WTC11 (cell line): Measurements from ENCODE around the gene GATC. TPM values are rescaled to one million over a fixed set of nuclear protein-coding genes. Genes with fewer than 3 reads are reported as not detected.
A peak's percentile ranks its signal among the peaks of the same experiment; 100 is the strongest.

Experiments
- ATAC-seq: fragments of 200-7000 bp; cut with Tn5 transposase; 2 replicates; pipeline ENCODE4 v1.10.0; 2021; ENCODE audit warnings: mild to moderate bottlenecking, moderate library complexity
- CTCF ChIA-PET: fragments of 300-600 bp; sonication (Branson Sonifier 250); formaldehyde crosslinking; loops from one replicate; lab custom pipeline; 2021; ENCODE audit warnings: antibody characterized with exemption; lab: Charles Lee
- POLR2A ChIA-PET: fragments of 350-600 bp; sonication (Branson Sonifier 250); formaldehyde crosslinking; loops from one replicate; lab custom pipeline; 2021; ENCODE audit warnings: antibody characterized with exemption; lab: Charles Lee
- DNase-seq: peaks from one replicate; pipeline ENCODE4 v3.0.0; 2021; ENCODE audit warnings: low spot score
- H3K27ac Mint-ChIP-seq: 2 replicates; pipeline ENCODE4 v1.8.0; 2021; ENCODE audit warnings: mixed read lengths
- H3K27me3 Mint-ChIP-seq: 2 replicates; pipeline ENCODE4 v1.8.0; 2021; ENCODE audit warnings: low read depth, mild to moderate bottlenecking, moderate library complexity, mixed read lengths
- H3K36me3 Mint-ChIP-seq: 2 replicates; pipeline ENCODE4 v1.8.0; 2021; ENCODE audit warnings: mixed read lengths
- H3K4me1 Mint-ChIP-seq: 2 replicates; pipeline ENCODE4 v1.8.0; 2022; ENCODE audit warnings: mixed read lengths
- H3K4me3 Mint-ChIP-seq: 2 replicates; pipeline ENCODE4 v1.8.0; 2021; ENCODE audit warnings: mild to moderate bottlenecking, moderate library complexity, mixed read lengths
- H3K9me3 Mint-ChIP-seq: 2 replicates; pipeline ENCODE4 v1.8.0; 2021; ENCODE audit warnings: mixed read lengths
- AR ChIP-seq: fragments of 250-450 bp; sonication (Bioruptor Pico); IDR thresholded peaks from 2 replicates; pipeline ENCODE4 v1.9.0; 2021; ENCODE audit warnings: mild to moderate bottlenecking
- CBFB ChIP-seq: sonication (generic); formaldehyde crosslinking; IDR thresholded peaks from 2 replicates; pipeline ENCODE4 v1.8.1; 2022; ENCODE audit warnings: mild to moderate bottlenecking, low read depth, missing genetic modification reagents
- EMX1 ChIP-seq: fragments of 250-450 bp; sonication (Bioruptor Pico); IDR thresholded peaks from 2 replicates; pipeline ENCODE4 v1.8.0; 2021; ENCODE audit warnings: mild to moderate bottlenecking
- ESRRA ChIP-seq: sonication (generic); formaldehyde crosslinking; IDR thresholded peaks from 2 replicates; pipeline ENCODE4 v1.8.1; 2022; ENCODE audit warnings: mild to moderate bottlenecking, missing genetic modification reagents, borderline replicate concordance
- GABPB1 ChIP-seq: sonication (generic); formaldehyde crosslinking; IDR thresholded peaks from 2 replicates; pipeline ENCODE4 v1.8.1; 2023; ENCODE audit warnings: mild to moderate bottlenecking, missing genetic modification reagents
- HMGA2 ChIP-seq: fragments of 250-450 bp; sonication (Bioruptor Pico); IDR thresholded peaks from 2 replicates; pipeline ENCODE4 v1.4.0; 2021; ENCODE audit warnings: mild to moderate bottlenecking, moderate library complexity
- JAZF1 ChIP-seq: fragments of 250-450 bp; sonication (Bioruptor Pico); IDR thresholded peaks from 2 replicates; pipeline ENCODE4 v1.9.0; 2021; ENCODE audit warnings: moderate library complexity, mild to moderate bottlenecking, inconsistent platforms
- MLX ChIP-seq: sonication (generic); formaldehyde crosslinking; IDR thresholded peaks from 2 replicates; pipeline ENCODE4 v1.8.1; 2023; ENCODE audit warnings: mild to moderate bottlenecking, missing genetic modification reagents, moderate library complexity
- SMAD4 ChIP-seq: sonication (generic); formaldehyde crosslinking; IDR thresholded peaks from 2 replicates; pipeline ENCODE4 v1.8.0; 2022; ENCODE audit warnings: mild to moderate bottlenecking, missing genetic modification reagents
- SOX15 ChIP-seq: fragments of 250-450 bp; sonication (Bioruptor Pico); IDR thresholded peaks from 2 replicates; pipeline ENCODE4 v1.9.0; 2021; ENCODE audit warnings: mild to moderate bottlenecking
- TEAD4 ChIP-seq: sonication (generic); formaldehyde crosslinking; IDR thresholded peaks from 2 replicates; pipeline ENCODE4 v1.8.0; 2022; ENCODE audit warnings: mild to moderate bottlenecking, missing genetic modification reagents
- ZNF138 ChIP-seq: sonication (generic); formaldehyde crosslinking; conservative IDR thresholded peaks from 2 replicates; pipeline ENCODE4 v1.8.1; 2022; ENCODE audit warnings: mild to moderate bottlenecking, moderate library complexity, missing genetic modification reagents
- ZNF219 ChIP-seq: sonication (generic); formaldehyde crosslinking; IDR thresholded peaks from 2 replicates; pipeline ENCODE4 v1.8.0; 2023; ENCODE audit warnings: missing genetic modification reagents, mild to moderate bottlenecking, borderline replicate concordance
- ZNF671 ChIP-seq: fragments of 250-450 bp; sonication (Bioruptor Pico); IDR thresholded peaks from 2 replicates; pipeline ENCODE4 v1.8.0; 2021; ENCODE audit warnings: mild to moderate bottlenecking
- total RNA-seq: library from RNA; stranded (reverse); gene quantifications from 3 replicates; pipeline ENCODE4 v1.2.3, GENCODE V29; 2021
- TF ChIP-seq, protein P1 (sequence below): sonication (generic); formaldehyde crosslinking; conservative IDR thresholded peaks from 2 replicates; pipeline ENCODE4 v1.8.1; 2022; ENCODE audit warnings: mild to moderate bottlenecking, missing genetic modification reagents
- TF ChIP-seq, protein P2 (sequence below): fragments of 250-450 bp; sonication (Bioruptor Pico); IDR thresholded peaks from 2 replicates; pipeline ENCODE4 v1.9.0; 2021; ENCODE audit warnings: mild to moderate bottlenecking

GATC gene
- total RNA-seq, 1 experiment from 2014 or later: 33.9 TPM

GRCh38 chr12:120472521-120472920 is 26.3 kb downstream of the GATC start:
- no peak for ATAC-seq
- ChIA-PET POLR2A (no interaction called here), CTCF (no interaction called here)

DNA sequence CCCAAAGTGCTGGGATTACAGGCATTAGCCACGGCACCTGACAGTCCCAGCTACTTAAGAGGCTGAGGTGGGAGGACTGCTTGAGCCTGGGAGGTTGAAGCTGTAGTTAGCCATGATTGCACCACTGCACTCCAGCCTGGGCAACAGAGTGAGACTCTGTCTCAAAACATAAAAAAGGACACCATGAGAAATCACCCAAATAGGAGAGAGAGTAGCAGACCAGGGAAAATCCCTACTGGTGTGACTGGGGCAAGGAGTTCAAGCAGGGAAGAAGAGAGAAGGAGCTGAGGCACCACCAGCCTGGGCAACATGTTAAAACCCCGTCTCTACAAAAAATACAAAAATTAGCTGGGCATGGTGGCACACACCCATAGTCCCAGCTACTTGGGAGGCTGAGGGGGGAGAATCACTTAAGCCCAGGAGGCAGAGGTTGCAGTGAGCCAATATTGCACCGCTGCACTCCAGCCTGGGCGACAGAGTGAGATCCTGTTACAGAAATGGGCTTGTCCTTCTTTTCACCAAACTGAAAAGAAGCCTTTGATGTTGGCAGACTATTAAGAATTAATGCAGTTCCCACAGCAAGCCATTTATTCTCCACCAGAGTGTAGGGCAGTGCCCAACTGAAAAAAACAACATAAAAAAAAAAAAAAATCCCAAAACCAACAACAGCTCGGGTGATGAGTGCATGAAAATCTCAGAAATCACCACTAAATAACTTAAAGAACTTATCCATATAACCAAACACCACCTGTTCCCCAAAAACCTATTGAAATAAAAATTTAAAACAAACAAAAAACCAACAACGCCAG is 27.8 kb downstream of the GATC start:
- Mint-ChIP-seq H3K4me3 (no peak overlapping the region), H3K36me3 (no peaks in the 10 kb centered on the region), H3K27ac (peak overlapping the region; percentile 77; the same call in 1 of the 2 replicates), H3K4me1 (peaks cover 14% of the 10 kb centered on the region), H3K9me3 (no peaks in the 10 kb centered on the region), H3K27me3 (no peaks in the 10 kb centered on the region)
- ChIA-PET CTCF (interaction anchor here (0.7 to 3.0 kb wide), 8 partner anchors 17 to 175 kb away, joined by 3 to 10 read pairs (median 4); partner anchors contain the start of genes DYNLL1 and SIRT4), POLR2A (interaction anchor here (0.6 kb wide), 2 partner anchors 181 to 1080 kb away, joined by 3 to 5 read pairs; no protein-coding TSS in a partner anchor)
- no peak for TF ChIP-seq SMAD4 (CRISPR knock-in tag)
- no peak for TF ChIP-seq JAZF1
- no peak for TF ChIP-seq AR (CRISPR knock-in tag)
- TF ChIP-seq SOX15: no peak
- no peak for TF ChIP-seq MLX (CRISPR knock-in tag)
- TF ChIP-seq, protein P1, sequence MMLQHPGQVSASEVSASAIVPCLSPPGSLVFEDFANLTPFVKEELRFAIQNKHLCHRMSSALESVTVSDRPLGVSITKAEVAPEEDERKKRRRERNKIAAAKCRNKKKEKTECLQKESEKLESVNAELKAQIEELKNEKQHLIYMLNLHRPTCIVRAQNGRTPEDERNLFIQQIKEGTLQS (CRISPR knock-in tag): no peak
- TF ChIP-seq TEAD4 (CRISPR knock-in tag): no peak
- ATAC-seq: no peak
- no peak for DNase-seq

More at GRCh38 chr12:120472521-120472920, 26.3 kb downstream of the GATC start:
- Mint-ChIP-seq H3K27ac (no peak overlapping the region), H3K4me3 (no peak overlapping the region), H3K27me3 (no peaks in the 10 kb centered on the region), H3K36me3 (peaks cover 1% of the 10 kb centered on the region; the same call in 1 of the 2 replicates), H3K9me3 (no peaks in the 10 kb centered on the region), H3K4me1 (peaks cover 22% of the 10 kb centered on the region)
- no peak for DNase-seq
- no peak for TF ChIP-seq ZNF219 (CRISPR knock-in tag)
- no peak for TF ChIP-seq SOX15
- no peak for TF ChIP-seq ZNF671
- TF ChIP-seq TEAD4 (CRISPR knock-in tag): no peak
- no peak for TF ChIP-seq AR (CRISPR knock-in tag)
- TF ChIP-seq, protein P2, sequence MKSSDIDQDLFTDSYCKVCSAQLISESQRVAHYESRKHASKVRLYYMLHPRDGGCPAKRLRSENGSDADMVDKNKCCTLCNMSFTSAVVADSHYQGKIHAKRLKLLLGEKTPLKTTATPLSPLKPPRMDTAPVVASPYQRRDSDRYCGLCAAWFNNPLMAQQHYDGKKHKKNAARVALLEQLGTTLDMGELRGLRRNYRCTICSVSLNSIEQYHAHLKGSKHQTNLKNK: no peak
- TF ChIP-seq CBFB: no peak
- no peak for TF ChIP-seq GABPB1
- no peak for TF ChIP-seq EMX1 (CRISPR knock-in tag)
- no peak for TF ChIP-seq ZNF138 (CRISPR knock-in tag)
- TF ChIP-seq, protein P1 (CRISPR knock-in tag): no peak
- TF ChIP-seq ESRRA (CRISPR knock-in tag): no peak
- no peak for TF ChIP-seq HMGA2
